Esophagus muscularis mucosa (tissue), 3 donors: ENCODE data around the gene GALNT1.

Experiments
- POLR2A ChIP-seq: fragments of 450-650 bp; IDR thresholded peaks from one replicate; pipeline ENCODE4 v1.6.1; 2017; ENCODE audit warnings: antibody characterized with exemption, moderate library complexity, mild to moderate bottlenecking, low read depth
- TF ChIP-seq, protein P1 (sequence below), 3 experiments: fragments of 200-600 bp in 2 of 3; fragments of 450-650 bp in 1 of 3; sonication (generic) in 2 of 3; IDR thresholded peaks; one replicate each; pipeline ENCODE4 v1.5.1; 2017 to 2019; ENCODE audit warnings: antibody characterized with exemption in 3 of 3, mild to moderate bottlenecking in 2 of 3, moderate library complexity in 1 of 3

DNA sequence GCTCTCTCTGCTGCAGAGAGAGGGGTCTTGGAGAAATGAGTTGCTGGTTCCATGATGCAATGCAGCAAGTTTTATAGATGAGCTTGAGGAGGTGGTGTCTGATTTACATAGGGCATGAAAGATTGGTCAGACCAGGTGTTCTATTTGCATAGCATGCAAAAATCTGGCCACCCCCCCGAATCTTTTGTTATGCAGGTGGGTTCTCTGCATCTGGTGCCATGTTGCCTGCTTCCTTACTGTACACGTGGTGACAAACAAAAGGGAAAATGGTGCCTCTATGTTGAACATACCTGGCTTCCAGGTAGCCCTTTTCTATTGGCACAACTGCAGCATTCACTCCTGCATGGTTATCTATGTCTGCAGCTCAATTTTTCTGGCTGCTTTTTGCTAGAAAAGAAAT lies 169.4 kb downstream of the GALNT1 start:
- TF ChIP-seq, protein P1, sequence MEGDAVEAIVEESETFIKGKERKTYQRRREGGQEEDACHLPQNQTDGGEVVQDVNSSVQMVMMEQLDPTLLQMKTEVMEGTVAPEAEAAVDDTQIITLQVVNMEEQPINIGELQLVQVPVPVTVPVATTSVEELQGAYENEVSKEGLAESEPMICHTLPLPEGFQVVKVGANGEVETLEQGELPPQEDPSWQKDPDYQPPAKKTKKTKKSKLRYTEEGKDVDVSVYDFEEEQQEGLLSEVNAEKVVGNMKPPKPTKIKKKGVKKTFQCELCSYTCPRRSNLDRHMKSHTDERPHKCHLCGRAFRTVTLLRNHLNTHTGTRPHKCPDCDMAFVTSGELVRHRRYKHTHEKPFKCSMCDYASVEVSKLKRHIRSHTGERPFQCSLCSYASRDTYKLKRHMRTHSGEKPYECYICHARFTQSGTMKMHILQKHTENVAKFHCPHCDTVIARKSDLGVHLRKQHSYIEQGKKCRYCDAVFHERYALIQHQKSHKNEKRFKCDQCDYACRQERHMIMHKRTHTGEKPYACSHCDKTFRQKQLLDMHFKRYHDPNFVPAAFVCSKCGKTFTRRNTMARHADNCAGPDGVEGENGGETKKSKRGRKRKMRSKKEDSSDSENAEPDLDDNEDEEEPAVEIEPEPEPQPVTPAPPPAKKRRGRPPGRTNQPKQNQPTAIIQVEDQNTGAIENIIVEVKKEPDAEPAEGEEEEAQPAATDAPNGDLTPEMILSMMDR (IDR thresholded peaks at IDR 0.05): no peak
- no peak for TF ChIP-seq POLR2A
